HS-5 (cell line): ENCODE results near the gene LGR6.

Experiments used
- DNase-seq: peaks from one replicate; pipeline ENCODE4 v3.0.0-alpha.2; 2012; ENCODE audit warnings: low read depth

The LGR6 gene

DNA sequence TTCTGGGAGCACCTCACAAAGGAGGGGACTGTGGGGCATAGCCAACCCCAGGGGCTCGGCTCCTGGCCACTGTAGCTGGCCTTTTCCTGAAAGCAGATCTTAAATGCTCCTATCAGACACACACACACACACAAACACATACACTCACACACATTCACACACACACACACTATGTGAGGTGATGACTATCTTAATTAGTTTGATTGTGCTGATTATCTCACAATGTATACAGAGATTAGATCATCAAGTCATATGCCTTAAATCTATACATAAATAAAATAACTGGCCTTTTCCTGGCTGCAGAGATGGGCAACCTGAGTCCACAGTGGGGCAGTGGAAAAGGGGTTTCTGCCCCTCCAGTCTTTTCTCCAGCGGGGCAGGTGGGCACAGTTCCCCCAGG lies 27.1 kb downstream of the LGR6 start:
- DNase-seq: no peak

DNA sequence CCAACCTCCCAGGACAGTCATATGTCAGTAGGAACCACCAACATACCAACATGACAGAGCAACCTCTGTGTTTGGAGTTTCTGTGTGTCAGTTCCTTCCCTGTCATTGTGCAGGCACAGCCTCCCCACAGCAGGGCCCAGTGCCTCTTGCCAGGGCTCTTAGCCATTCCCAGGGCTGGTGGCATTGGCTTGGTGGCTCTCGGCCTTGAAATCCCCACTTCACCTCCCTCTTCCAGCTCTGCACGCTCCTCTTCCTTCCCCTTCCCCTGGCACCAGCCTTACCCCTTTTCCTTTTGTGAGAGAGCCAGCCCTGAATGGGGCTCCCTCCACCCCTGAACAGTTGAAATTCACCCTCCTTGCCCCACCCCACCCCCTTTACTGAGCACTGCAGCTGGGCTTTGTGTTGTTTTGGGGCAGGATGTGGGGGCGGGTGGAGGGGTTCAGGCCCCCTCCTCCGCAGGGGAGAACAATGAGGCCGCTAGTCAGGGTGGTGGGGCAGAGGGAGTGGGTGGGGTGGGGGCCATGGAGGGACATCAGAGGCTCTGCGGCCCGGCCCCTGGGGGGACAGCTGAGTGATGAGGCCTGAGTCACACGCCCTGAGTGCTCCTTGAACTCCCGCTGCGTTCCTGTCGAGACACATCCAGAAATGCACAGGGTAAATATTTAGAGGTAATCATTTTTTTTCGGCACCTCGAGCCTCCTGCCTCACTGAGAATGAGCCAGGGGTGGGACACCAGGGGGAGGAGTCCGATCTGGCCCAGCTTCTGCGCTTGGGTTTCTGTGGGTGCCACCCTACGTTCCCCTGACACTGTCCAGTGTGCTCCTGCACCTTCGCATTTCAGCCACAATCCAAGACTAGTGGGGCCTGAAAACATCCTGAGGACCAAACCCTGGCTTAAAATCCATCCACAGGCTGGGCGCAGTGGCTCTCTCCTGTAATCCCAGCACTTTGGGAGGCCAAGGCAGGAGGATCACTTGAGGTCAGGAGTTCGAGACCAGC lies 28.6 kb downstream of the LGR6 start:
- no peak for DNase-seq

GRCh38 chr1:202223121-202223860 lies 29.7 kb downstream of the LGR6 start:
- DNase-seq: no peak

DNA sequence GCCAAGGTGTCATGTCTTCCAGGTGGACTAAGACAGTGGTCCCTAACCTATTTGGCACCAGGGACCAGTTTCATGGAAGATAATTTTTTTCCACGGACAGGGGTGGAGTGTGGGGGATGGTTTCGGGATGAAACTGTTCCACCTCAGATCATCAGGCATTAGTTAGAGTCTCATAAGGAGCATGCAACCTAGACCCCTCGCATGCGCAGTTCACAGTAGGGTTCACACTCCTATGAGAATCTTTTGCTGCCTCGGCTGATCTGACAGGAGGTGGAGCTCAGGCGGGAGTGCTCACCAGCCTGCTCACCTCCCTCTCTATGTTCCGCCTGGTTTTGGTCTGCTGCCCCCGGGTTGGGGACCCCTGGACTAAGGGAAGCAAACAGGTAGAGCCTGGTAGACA lies 30.9 kb downstream of the LGR6 start:
- no peak for DNase-seq

DNA sequence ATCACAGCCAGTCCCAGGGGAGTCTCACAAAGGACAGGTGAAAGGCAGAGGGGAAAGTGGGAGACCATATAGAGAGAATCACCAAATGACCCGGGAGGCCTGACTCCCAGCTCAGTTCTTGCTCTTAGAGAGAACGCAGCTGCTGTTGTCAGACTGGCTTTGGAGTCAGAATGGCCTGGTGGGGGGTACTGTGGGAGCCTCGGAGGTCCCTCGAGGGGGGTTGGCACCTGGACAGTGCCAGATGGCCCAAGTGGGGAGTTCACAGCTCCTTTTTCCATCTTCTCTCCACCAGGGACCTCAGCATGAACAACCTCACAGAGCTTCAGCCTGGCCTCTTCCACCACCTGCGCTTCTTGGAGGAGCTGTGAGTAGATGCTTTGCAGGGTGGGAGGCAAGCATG lies 31.5 kb downstream of the LGR6 start:
- DNase-seq: no peak

DNA sequence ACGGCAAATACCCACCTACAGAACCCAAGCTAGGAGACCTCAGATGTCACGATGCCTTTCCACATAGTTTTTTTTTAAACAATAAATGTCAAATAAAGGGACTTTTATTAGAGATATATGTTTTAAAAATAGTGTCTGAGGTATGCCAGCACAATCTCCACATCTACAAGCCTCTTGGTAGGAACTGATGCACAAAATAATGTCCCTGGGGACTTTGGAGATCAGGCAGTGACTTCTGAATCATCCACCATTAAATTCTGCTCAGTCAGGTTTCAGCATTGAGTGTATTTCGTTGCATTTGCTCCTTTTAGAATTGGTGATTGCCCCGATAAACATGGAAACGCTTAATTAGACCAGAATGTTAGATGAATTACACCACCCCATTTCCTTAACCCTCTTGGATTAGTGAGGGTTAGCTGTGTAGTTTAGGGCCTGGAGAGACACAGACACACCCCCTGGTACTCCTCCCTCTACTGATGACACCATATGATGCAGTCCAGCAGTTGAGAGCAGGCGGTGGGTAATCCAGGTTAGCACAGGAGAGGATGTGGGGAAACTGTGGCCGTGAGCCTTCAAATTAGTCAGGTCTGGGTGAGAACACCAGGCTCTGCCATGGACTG lies 33.6 kb downstream of the LGR6 start:
- DNase-seq: no peak

GRCh38 chr1:202227997-202228401 lies 34.4 kb downstream of the LGR6 start:
- no peak for DNase-seq

DNA sequence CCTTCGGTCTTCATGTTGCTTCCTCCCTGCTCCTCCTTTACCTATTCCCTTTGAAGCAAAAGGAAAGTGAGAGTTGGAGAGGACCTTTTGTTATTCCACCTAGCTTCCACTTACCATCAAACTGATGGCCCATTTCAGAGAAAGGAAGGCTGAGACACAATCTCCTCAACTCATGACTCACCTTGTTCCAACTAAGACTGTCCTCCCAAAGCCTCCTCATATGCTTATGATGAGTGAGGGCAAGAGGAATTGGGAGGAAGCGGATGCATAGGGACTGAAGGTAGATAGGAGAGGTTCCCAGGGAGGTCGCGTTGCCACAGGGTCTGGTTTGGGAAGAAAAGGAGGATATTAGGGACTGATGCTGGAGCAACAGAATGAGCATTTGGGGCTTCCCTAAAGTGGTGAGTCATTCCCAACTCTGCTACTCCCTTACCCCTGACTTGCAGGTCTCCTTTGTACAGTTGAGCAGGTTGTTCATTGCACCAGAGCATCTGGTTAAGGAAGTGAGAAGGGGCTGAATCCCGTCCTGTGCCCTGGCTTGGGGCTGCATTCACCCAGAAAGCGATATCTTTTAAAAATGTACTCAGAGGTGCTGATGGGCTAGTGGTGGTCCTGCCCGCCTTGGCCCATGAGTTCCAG lies 35.0 kb downstream of the LGR6 start:
- DNase-seq: no peak

DNA sequence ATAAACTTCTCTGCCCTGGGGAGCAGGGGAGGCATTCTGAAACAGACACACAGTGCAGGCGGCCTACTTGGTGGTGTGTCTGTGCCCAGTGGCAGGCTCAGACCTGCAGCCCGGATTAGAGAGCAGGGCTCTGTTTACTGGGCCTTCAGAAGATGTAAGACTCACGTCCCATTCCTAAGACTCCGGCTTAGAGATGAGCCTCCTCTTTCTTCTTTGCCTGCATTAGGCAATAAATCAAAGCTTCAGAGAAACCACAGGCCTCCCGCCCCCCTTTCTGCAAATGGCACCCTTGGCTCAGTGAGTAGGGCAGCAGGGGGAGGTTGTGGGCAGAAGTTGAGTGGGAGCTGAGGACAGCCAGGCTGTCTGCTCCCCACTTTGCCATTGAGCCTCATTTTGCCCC lies 35.8 kb downstream of the LGR6 start:
- DNase-seq: no peak

GRCh38 chr1:202230061-202230938 lies 36.7 kb downstream of the LGR6 start:
- DNase-seq: no peak

GRCh38 chr1:202230939-202231645 lies 37.5 kb downstream of the LGR6 start:
- no peak for DNase-seq

- no peak for DNase-seq
Observed at GRCh38 chr1:202233171-202233570, 39.6 kb downstream of the LGR6 start.

DNA sequence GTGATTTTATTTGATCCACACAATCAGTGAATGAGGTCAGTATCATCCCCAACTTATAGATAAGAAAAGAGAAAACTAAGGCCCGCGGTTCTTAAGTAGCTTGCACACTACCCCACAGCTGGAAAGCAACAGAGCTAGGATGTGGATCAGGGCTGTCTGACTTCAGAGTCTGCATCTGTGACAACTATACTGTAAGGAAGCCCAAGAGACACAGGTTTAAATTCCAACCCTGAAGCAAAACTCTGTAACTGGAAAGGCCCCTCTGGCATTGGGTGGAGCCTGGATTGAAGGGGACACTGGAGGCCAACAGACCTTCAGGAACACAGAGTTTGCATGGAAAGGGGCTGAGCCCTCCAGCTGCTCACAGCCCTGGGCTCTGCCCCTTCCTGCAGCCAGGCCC lies 40.2 kb downstream of the LGR6 start:
- no peak for DNase-seq

DNA sequence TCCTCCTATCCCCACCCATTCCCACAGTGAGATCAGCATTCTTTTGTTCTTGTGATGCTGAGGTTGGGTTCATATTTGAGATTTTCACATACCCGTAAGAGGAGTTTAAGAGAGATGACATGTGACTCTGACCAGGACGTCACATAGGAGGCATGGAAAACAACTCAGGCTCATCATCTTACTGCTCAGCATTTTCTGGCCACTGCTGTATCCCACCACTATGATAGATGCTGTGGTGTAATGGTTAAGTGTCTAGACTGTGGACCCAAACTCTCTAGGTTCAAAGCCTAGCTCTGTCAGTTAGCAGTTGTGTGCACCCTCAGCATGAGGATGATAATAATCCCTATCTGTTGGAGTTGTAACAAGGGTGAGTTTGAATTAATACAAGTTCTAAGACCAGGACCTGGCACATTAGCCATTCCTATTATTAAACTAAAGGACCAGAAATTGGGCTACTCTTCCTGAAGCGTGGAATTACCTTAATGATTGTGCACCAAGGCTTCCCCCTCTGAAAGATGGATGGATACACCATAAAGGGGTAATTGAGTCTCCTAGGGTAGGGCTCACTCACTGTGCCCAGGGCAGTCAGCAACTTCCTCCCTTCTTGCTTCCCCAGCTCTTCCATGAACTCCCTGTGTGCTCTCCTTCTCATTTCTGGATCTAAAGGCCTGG lies 40.9 kb downstream of the LGR6 start:
- no peak for DNase-seq

GRCh38 chr1:202235003-202235660 lies 41.5 kb downstream of the LGR6 start:
- DNase-seq: no peak

- peak; percentile 76 for DNase-seq
Observed at GRCh38 chr1:202235856-202236837, 42.5 kb downstream of the LGR6 start.

DNA sequence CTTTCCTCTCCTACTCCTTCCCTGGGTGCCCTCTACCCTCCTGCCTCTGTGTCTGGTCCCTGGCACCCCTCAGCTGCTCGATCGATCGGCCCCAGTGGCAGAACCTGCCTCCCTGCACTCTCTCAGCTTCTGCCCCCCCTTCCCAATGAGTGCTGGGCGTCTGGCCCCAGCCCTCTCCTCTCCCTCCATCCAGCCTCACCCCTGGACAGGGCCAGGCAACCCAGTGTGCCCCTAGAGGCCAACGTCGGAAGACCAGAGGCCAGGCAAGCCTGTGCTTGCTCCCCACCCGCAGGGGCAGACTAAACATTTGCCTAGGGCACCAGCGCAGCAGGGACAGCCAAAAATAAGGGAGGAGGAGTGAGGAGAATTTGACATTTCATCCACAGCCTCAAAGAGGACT lies 43.5 kb downstream of the LGR6 start:
- no peak for DNase-seq

- DNase-seq: no peak
Observed at GRCh38 chr1:202238914-202239313, 45.3 kb downstream of the LGR6 start.
